T-helper 17 cell (primary cell): ENCODE measurements around the gene SDCBP2. TPM values are rescaled to one million over a fixed set of nuclear protein-coding genes. Genes with fewer than 3 reads are reported as not detected.

Source experiments
- ATAC-seq: fragments of 150-1000 bp; cut with Tn5 transposase; 2 replicates; pipeline ENCODE4 v1.10.0; 2021; ENCODE audit warnings: mild to moderate bottlenecking, moderate library complexity
- DNase-seq, 3 donors: peaks; one replicate each; pipeline versions ENCODE4 v3.0.0 to v3.0.0-alpha.2; 2020 to 2021
- H3K9me3 ChIP-seq: one replicate; pipeline ENCODE4 v1.7.0; 2013; ENCODE audit warnings: low read length, mild to moderate bottlenecking; ENCODE audit not compliant: control insufficient read depth, poor library complexity, severe bottlenecking
- H3K27ac Mint-ChIP-seq: one replicate; pipeline ENCODE4 v1.8.0; 2022; ENCODE audit warnings: mild to moderate bottlenecking, moderate library complexity, mixed read lengths
- H3K27me3 Mint-ChIP-seq: one replicate; pipeline ENCODE4 v1.8.0; 2022; ENCODE audit warnings: mixed read lengths
- H3K36me3 Mint-ChIP-seq: one replicate; pipeline ENCODE4 v1.8.0; 2022; ENCODE audit warnings: low read depth, mixed read lengths
- H3K4me1 Mint-ChIP-seq: one replicate; pipeline ENCODE4 v1.8.0; 2022; ENCODE audit warnings: mild to moderate bottlenecking, mixed read lengths
- H3K4me3 Mint-ChIP-seq: one replicate; pipeline ENCODE4 v1.8.0; 2022; ENCODE audit warnings: mild to moderate bottlenecking, moderate library complexity, mixed read lengths
- total RNA-seq, 4 donors: library from RNA in 2 of 4; stranded (reverse) in 2 of 4; gene quantifications; one replicate each; pipeline ENCODE4 v1.2.3 and lab custom pipeline; 2022 to 2026

Gene SDCBP2
- total RNA-seq, 2 donors from 2014 or later: 1.2 to 2.3 TPM

GRCh38 chr20:1309439-1309847 is 19.5 kb downstream of the SDCBP2 start:
- no peak for ATAC-seq
- no peak overlapping the region for H3K4me3 Mint-ChIP-seq

GRCh38 chr20:1308702-1309095 is 20.2 kb downstream of the SDCBP2 start:
- Mint-ChIP-seq H3K36me3 (peaks cover 6% of the 10 kb centered on the region), H3K27ac (peak overlapping the region; percentile 39), H3K4me1 (peaks cover 3% of the 10 kb centered on the region), H3K4me3 (no peak overlapping the region), H3K27me3 (no peaks in the 10 kb centered on the region)
- ATAC-seq (no peak), DNase-seq (no peak)
- H3K9me3 ChIP-seq: no peaks in the 10 kb centered on the region

More at GRCh38 chr20:1309439-1309847, 19.5 kb downstream of the SDCBP2 start:
- no peaks in the 10 kb centered on the region for H3K9me3 ChIP-seq
- no peak overlapping the region for H3K27ac Mint-ChIP-seq
- peaks cover 4% of the 10 kb centered on the region for H3K4me1 Mint-ChIP-seq
- H3K36me3 Mint-ChIP-seq: peaks cover 6% of the 10 kb centered on the region
- DNase-seq: no peak
- no peaks in the 10 kb centered on the region for H3K27me3 Mint-ChIP-seq

GRCh38 chr20:1308067-1308701 is 20.8 kb downstream of the SDCBP2 start:
- no peak for ATAC-seq
- Mint-ChIP-seq H3K4me3 (no peak overlapping the region), H3K27me3 (no peaks in the 10 kb centered on the region), H3K36me3 (peaks cover 6% of the 10 kb centered on the region), H3K4me1 (peaks cover under 1% of the 10 kb centered on the region), H3K27ac (peak overlapping the region; percentile 39)
- no peaks in the 10 kb centered on the region for H3K9me3 ChIP-seq
- no peak for DNase-seq

DNA sequence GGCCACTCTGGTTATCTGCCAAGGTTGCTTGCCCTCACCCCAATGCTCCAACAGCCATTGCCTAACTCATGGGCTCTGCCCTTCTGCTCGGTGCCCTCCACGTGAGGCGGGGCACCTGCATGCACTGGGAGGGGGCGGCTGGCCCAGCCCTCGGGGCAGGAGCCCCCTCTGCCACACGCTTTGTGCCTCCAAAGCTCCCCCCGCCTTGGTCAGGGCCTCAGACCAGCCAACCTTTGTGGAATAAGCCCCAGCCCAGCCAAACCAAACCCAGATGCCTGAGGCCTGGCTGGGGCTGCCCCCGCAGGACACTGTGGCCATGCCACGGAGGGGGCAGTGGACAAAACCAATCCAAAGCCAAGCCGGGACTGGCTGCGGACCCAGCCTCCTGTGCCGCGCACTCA is 21.4 kb downstream of the SDCBP2 start:
- Mint-ChIP-seq H3K4me1 (peaks cover 4% of the 10 kb centered on the region), H3K27ac (no peak overlapping the region), H3K27me3 (no peaks in the 10 kb centered on the region), H3K4me3 (no peak overlapping the region), H3K36me3 (peaks cover 6% of the 10 kb centered on the region)
- DNase-seq: no peak
- no peak for ATAC-seq
- H3K9me3 ChIP-seq: no peaks in the 10 kb centered on the region

DNA sequence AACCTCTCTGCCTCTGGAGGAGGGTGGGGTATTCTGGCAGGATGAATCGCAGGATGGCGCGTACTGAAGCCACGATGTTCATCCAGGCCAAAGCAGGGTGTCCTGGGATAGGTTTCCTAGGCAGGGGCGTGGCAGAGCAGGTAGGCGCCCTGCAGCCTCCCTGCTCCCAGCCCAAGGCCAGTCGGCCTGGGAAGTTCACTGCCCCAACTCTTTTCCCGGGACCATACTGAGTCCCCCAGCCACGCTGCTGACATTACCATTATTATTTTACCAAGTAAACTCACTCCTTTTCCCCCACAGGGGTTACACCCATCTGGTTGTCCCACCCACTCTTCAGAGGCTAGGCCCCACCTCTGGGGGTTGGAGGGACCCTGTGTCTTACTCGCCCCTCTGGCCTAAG is 21.8 kb downstream of the SDCBP2 start:
- no peaks in the 10 kb centered on the region for H3K27me3 Mint-ChIP-seq
- peaks cover 4% of the 10 kb centered on the region for H3K4me1 Mint-ChIP-seq
- H3K9me3 ChIP-seq: no peaks in the 10 kb centered on the region
- DNase-seq (no peak), ATAC-seq (no peak)
- H3K27ac Mint-ChIP-seq: no peak overlapping the region
- no peak overlapping the region for H3K4me3 Mint-ChIP-seq
- H3K36me3 Mint-ChIP-seq: peaks cover 6% of the 10 kb centered on the region

GRCh38 chr20:1306316-1307135 is 22.4 kb downstream of the SDCBP2 start:
- H3K9me3 ChIP-seq: no peaks in the 10 kb centered on the region
- H3K4me3 Mint-ChIP-seq: no peak overlapping the region
- no peaks in the 10 kb centered on the region for H3K27me3 Mint-ChIP-seq
- H3K4me1 Mint-ChIP-seq: peaks cover 4% of the 10 kb centered on the region
- peaks cover 6% of the 10 kb centered on the region for H3K36me3 Mint-ChIP-seq
- ATAC-seq: no peak
- H3K27ac Mint-ChIP-seq: no peak overlapping the region
- DNase-seq: no peak

GRCh38 chr20:1305712-1306111 is 23.2 kb downstream of the SDCBP2 start:
- DNase-seq: no peak
- Mint-ChIP-seq H3K4me3 (no peak overlapping the region), H3K4me1 (peaks cover 12% of the 10 kb centered on the region), H3K36me3 (peaks cover 6% of the 10 kb centered on the region), H3K27ac (no peak overlapping the region), H3K27me3 (no peaks in the 10 kb centered on the region)
- ATAC-seq: no peak
- H3K9me3 ChIP-seq: no peaks in the 10 kb centered on the region

GRCh38 chr20:1304710-1305515 is 24.0 kb downstream of the SDCBP2 start:
- H3K36me3 Mint-ChIP-seq: peaks cover 6% of the 10 kb centered on the region
- H3K4me1 Mint-ChIP-seq: peaks cover 13% of the 10 kb centered on the region
- H3K27ac Mint-ChIP-seq: no peak overlapping the region

GRCh38 chr20:1302685-1303541 is 26.0 kb downstream of the SDCBP2 start:
- H3K9me3 ChIP-seq: no peaks in the 10 kb centered on the region
- no peak for ATAC-seq
- H3K4me1 Mint-ChIP-seq: peaks cover 16% of the 10 kb centered on the region
- H3K36me3 Mint-ChIP-seq: peaks cover 6% of the 10 kb centered on the region
- DNase-seq: no peak
- no peak overlapping the region for H3K4me3 Mint-ChIP-seq
- H3K27ac Mint-ChIP-seq: no peak overlapping the region
- H3K27me3 Mint-ChIP-seq: no peaks in the 10 kb centered on the region

More at GRCh38 chr20:1304710-1305515, 24.0 kb downstream of the SDCBP2 start:
- Mint-ChIP-seq H3K27me3 (no peaks in the 10 kb centered on the region), H3K4me3 (no peak overlapping the region)
- ATAC-seq: no peak
- DNase-seq: no peak
- no peaks in the 10 kb centered on the region for H3K9me3 ChIP-seq

DNA sequence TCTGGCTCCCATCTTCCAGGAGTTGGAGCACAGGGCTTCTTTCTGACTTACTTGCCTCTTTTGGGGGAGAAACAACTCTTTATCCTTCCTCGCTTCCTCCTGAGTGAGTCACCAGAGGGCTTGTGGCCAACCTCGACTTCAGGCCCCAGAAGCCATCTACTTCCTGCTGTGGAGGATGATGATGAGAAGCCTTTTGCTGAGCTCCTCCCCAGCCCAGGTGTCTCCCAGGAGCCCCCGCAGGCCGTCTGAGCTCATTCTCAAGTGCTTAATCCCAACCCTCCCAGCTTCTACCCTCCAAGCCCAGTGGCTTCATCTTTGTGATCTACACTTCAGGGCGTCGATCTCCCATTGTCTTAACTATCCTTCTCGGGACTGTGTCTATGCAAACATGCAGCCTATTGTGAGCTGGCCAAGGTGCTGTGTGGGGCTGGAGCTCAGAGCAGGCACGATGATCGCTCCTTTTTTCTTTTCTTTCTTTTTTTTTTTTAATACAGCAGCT is 27.9 kb downstream of the SDCBP2 start:
- no peaks in the 10 kb centered on the region for H3K9me3 ChIP-seq
- Mint-ChIP-seq H3K27ac (peak overlapping the region; percentile 93), H3K36me3 (peaks cover 6% of the 10 kb centered on the region), H3K4me1 (peaks cover 19% of the 10 kb centered on the region), H3K27me3 (no peaks in the 10 kb centered on the region), H3K4me3 (peak overlapping the region; percentile 44)
- ATAC-seq (peak; percentile 77), DNase-seq (no peak)

- peak overlapping the region; percentile 93 for H3K27ac Mint-ChIP-seq
- H3K4me1 Mint-ChIP-seq: peaks cover 19% of the 10 kb centered on the region
- DNase-seq (no peak), ATAC-seq (no peak)
- H3K9me3 ChIP-seq: no peaks in the 10 kb centered on the region
- peak overlapping the region; percentile 44 for H3K4me3 Mint-ChIP-seq
- peaks cover 2% of the 10 kb centered on the region for H3K36me3 Mint-ChIP-seq
- no peaks in the 10 kb centered on the region for H3K27me3 Mint-ChIP-seq
Observed at GRCh38 chr20:1300083-1300840, 28.7 kb downstream of the SDCBP2 start.

DNA sequence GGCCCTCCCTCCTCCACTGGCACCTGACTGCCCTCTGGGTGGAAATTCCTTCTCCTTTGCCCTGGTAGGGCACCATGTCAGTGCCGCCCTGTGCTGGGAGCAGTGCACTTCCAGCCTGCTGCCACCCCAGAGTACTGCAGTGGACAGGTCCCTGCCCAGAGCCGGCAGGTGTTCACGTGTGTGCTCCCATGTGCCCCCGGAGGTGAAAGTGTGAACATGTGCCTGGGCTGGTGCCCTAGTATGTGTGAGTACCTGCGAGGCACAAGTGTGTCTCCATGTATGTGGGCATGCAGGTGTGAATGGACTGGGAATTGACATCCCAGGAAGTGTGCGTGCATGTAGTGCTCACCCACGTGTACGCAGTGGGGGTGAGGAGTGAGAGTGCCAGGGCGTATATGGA is 29.4 kb downstream of the SDCBP2 start:
- Mint-ChIP-seq H3K4me1 (peaks cover 19% of the 10 kb centered on the region), H3K27ac (no peak overlapping the region), H3K36me3 (peaks cover under 1% of the 10 kb centered on the region), H3K27me3 (no peaks in the 10 kb centered on the region), H3K4me3 (no peak overlapping the region)
- no peak for DNase-seq
- ATAC-seq: peak; percentile 62
- H3K9me3 ChIP-seq: no peaks in the 10 kb centered on the region
